ENCODE data around the gene LIPM. TPM values are rescaled to one million over a fixed set of nuclear protein-coding genes. Genes with fewer than 3 reads are reported as not detected.

The LIPM gene
- total and polyA plus RNA-seq, 10 donors, result not detected

GRCh38 chr10:88765816-88766215 is 36.7 kb upstream of the LIPM start:
- 48 to 70% (median 59%) methylated on average over 1 of the region's 1 CpG for WGBS, 5 donors
- no peak for TF ChIP-seq CTCF (IDR thresholded peaks at IDR 0.05 in 8 of 11, conservative IDR thresholded peaks at IDR 0.05 in 3 of 11)
- TF ChIP-seq POLR2AphosphoS5 (IDR thresholded peaks at IDR 0.05), result no peak
- no peak for TF ChIP-seq POLR2A (IDR thresholded peaks at IDR 0.05)
- peaks cover 0 to 6% (median 0%) of the 10 kb centered on the region in 6 donors for H3K36me3 ChIP-seq

GRCh38 chr10:88769384-88769783 is 33.1 kb upstream of the LIPM start:
- peaks cover 0 to 15% (median 3%) of the 10 kb centered on the region in 8 donors for H3K9me3 ChIP-seq
- intact Hi-C loops (cut with DNase I; ENCODE audit: low total_unique reads), result no loop called here
- H3K27ac ChIP-seq, result no peak overlapping the region
- H3K27me3 ChIP-seq (replicated peaks in 1 of 7), result no peaks in the 10 kb centered on the region
- no peaks in the 10 kb centered on the region for H3K36me3 ChIP-seq
- TF ChIP-seq POLR2AphosphoS5 (IDR thresholded peaks at IDR 0.05) (no peak), CTCF (IDR thresholded peaks at IDR 0.05 in 8 of 11, conservative IDR thresholded peaks at IDR 0.05 in 3 of 11) (no peak), POLR2A (IDR thresholded peaks at IDR 0.05) (no peak)
- no peak overlapping the region for H3K4me3 ChIP-seq
- no peaks in the 10 kb centered on the region for H3K4me1 ChIP-seq
- WGBS, 5 donors, result 51 to 73% (median 68%) methylated on average over 1 of the region's 1 CpG
- DNase-seq, result no peak

More at GRCh38 chr10:88765816-88766215, 36.7 kb upstream of the LIPM start:
- Histone ChIP-seq H3K9me3 (no peaks in the 10 kb centered on the region), H3K4me1 (no peaks in the 10 kb centered on the region), H3K27me3 (replicated peaks in 1 of 7) (no peaks in the 10 kb centered on the region), H3K27ac (peak overlapping the region in 2 of 8 donors; percentile 42 to 67), H3K4me3 (no peak overlapping the region)
- intact Hi-C loops (cut with DNase I; ENCODE audit: low total_unique reads), result no loop called here
- DNase-seq, result no peak

GRCh38 chr10:88781206-88781605 is 21.3 kb upstream of the LIPM start:
- H3K27me3 ChIP-seq (replicated peaks in 1 of 7), result no peaks in the 10 kb centered on the region
- no peaks in the 10 kb centered on the region for H3K4me1 ChIP-seq
- WGBS, 5 donors, result 73 to 85% (median 77%) methylated on average over 2 of the region's 2 CpGs
- no peaks in the 10 kb centered on the region for H3K36me3 ChIP-seq
- H3K9me3 ChIP-seq, result no peaks in the 10 kb centered on the region
- TF ChIP-seq POLR2A (IDR thresholded peaks at IDR 0.05) (no peak), CTCF (IDR thresholded peaks at IDR 0.05 in 8 of 11, conservative IDR thresholded peaks at IDR 0.05 in 3 of 11) (no peak), POLR2AphosphoS5 (IDR thresholded peaks at IDR 0.05) (no peak)
- no peak overlapping the region for H3K27ac ChIP-seq
- DNase-seq, result no peak
- intact Hi-C loops (cut with DNase I; ENCODE audit: low total_unique reads), result loop anchor here (10.0 kb wide), 1 partner anchor 86 kb away; no protein-coding TSS in a partner anchor
- H3K4me3 ChIP-seq, result no peak overlapping the region

- Histone ChIP-seq H3K27me3 (replicated peaks in 1 of 7) (no peaks in the 10 kb centered on the region), H3K4me3 (no peak overlapping the region), H3K4me1 (no peaks in the 10 kb centered on the region), H3K9me3 (no peaks in the 10 kb centered on the region), H3K27ac (no peak overlapping the region), H3K36me3 (no peaks in the 10 kb centered on the region)
- 73 to 97% (median 91%) methylated on average over 3 of the region's 3 CpGs for WGBS, 5 donors
- intact Hi-C loops (cut with DNase I; ENCODE audit: low total_unique reads), result loop anchor here (10.0 kb wide), 1 partner anchor 87 kb away; no protein-coding TSS in a partner anchor
- TF ChIP-seq POLR2AphosphoS5 (IDR thresholded peaks at IDR 0.05) (no peak), POLR2A (IDR thresholded peaks at IDR 0.05) (no peak), CTCF (IDR thresholded peaks at IDR 0.05 in 8 of 11, conservative IDR thresholded peaks at IDR 0.05 in 3 of 11) (no peak)
- no peak for DNase-seq
Observed at GRCh38 chr10:88782222-88782621, 20.3 kb upstream of the LIPM start.
